ENCODE measurements around the gene HPN. TPM values are rescaled to one million over a fixed set of nuclear protein-coding genes. Genes with fewer than 3 reads are reported as not detected.

HPN gene
- total RNA-seq, 4 donors from 2014 or later = 0.26 to 2.7 (median 0.68) TPM

- Histone ChIP-seq H3K27me3 (no peaks in the 10 kb centered on the region), H3K36me3 (no peaks in the 10 kb centered on the region), H3K9me3 (no peaks in the 10 kb centered on the region), H3K4me1 (peaks cover 0 to 5% of the 10 kb centered on the region in 2 donors), H3K27ac (peak overlapping the region in 1 of 2 donors; percentile 13), H3K4me3 (peak overlapping the region; percentile 40 to 58)
- TF ChIP-seq POLR2A (IDR thresholded peaks at IDR 0.05) = no peak
- TF ChIP-seq, protein P1, sequence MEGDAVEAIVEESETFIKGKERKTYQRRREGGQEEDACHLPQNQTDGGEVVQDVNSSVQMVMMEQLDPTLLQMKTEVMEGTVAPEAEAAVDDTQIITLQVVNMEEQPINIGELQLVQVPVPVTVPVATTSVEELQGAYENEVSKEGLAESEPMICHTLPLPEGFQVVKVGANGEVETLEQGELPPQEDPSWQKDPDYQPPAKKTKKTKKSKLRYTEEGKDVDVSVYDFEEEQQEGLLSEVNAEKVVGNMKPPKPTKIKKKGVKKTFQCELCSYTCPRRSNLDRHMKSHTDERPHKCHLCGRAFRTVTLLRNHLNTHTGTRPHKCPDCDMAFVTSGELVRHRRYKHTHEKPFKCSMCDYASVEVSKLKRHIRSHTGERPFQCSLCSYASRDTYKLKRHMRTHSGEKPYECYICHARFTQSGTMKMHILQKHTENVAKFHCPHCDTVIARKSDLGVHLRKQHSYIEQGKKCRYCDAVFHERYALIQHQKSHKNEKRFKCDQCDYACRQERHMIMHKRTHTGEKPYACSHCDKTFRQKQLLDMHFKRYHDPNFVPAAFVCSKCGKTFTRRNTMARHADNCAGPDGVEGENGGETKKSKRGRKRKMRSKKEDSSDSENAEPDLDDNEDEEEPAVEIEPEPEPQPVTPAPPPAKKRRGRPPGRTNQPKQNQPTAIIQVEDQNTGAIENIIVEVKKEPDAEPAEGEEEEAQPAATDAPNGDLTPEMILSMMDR (IDR thresholded peaks at IDR 0.05) = no peak
- intact Hi-C loops (cut with DNase I; ENCODE audit: low total_unique reads) = no loop called here
- no peak for DNase-seq
Observed at GRCh38 chr19:35029737-35030256, 11.7 kb upstream of the HPN start.

DNA sequence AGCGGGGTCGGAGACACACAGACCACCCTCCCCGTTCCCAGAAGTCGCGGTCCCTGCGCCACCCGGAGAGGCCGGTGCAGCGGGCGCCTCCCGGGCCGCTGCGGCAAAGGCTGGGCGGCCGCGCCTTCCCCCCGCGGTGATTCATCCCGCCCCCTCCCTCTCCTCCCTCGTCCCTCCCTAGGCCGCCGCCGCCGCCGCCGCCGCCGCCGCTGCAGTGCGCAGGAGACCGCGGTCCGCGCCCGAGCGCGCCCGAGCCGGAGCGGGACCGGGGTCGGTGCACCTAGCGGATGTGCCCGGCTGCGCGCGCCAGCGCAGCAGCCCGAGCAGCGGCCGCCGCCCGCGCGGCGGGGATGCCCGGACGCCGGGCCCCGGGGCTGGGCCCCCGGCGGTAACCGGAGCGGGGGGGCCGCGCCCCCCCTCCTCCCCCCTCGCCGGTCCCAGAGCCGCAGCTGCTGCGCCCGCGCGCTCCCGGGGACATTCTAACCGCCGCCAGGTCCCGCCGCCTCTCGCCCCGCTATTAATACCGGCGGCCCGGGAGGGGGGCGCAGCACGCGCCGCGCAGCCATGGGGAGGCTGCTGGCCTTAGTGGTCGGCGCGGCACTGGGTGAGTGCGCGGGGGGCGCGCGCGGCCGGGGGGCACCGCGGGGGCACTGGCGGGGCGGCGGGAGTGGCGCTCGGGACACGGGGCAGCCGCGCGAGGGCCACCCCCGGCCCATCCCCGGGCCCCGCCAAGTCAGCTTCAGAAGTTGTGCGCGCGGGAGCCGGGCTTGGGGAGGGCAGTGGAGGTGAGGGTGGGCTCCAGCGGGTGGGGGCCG, 11.1 kb upstream of the HPN start, which contains the start of gene SCN1B:
Gene SCN1B (plus strand): TSS at position 214 of the 815 bp plus-strand sequence. CDS start 351 bp downstream, at position 565.
- DNase-seq = peak; percentile 63 to 70
- peak within 1 kb of the TSS; percentile 22 to 63 for H3K27ac ChIP-seq
- H3K4me1 ChIP-seq = peaks cover 0 to 5% of the 10 kb centered on the region in 2 donors
- no peaks in the 10 kb centered on the region for H3K27me3 ChIP-seq
- intact Hi-C loops (cut with DNase I; ENCODE audit: low total_unique reads) = no loop called here
- H3K4me3 ChIP-seq = peak within 1 kb of the TSS; percentile 40 to 58
- no peaks in the 10 kb centered on the region for H3K9me3 ChIP-seq
- H3K36me3 ChIP-seq = no peaks in the 10 kb centered on the region
- TF ChIP-seq, protein P1 (IDR thresholded peaks at IDR 0.05) = peak in 1 of 4 experiments; percentile 15
- peak in 1 of 2 donors; percentile 6 for TF ChIP-seq POLR2A (IDR thresholded peaks at IDR 0.05)

GRCh38 chr19:35031072-35031881, 10.2 kb upstream of the HPN start:
- Histone ChIP-seq H3K9me3 (no peaks in the 10 kb centered on the region), H3K27ac (peak overlapping the region; percentile 22 to 63), H3K4me3 (peak overlapping the region; percentile 40 to 58), H3K4me1 (peaks cover 0 to 5% of the 10 kb centered on the region in 2 donors), H3K27me3 (no peaks in the 10 kb centered on the region), H3K36me3 (no peaks in the 10 kb centered on the region)
- intact Hi-C loops (cut with DNase I; ENCODE audit: low total_unique reads) = no loop called here
- peak in 1 of 2 donors; percentile 49 for DNase-seq
- TF ChIP-seq, protein P1 (IDR thresholded peaks at IDR 0.05) = no peak
- TF ChIP-seq POLR2A (IDR thresholded peaks at IDR 0.05) = no peak

GRCh38 chr19:35032356-35032865, 9.1 kb upstream of the HPN start:
- Histone ChIP-seq H3K27me3 (no peaks in the 10 kb centered on the region), H3K9me3 (no peaks in the 10 kb centered on the region), H3K36me3 (no peaks in the 10 kb centered on the region), H3K4me1 (peaks cover 0 to 5% of the 10 kb centered on the region in 2 donors), H3K4me3 (no peak overlapping the region), H3K27ac (no peak overlapping the region)
- no peak for DNase-seq
- intact Hi-C loops (cut with DNase I; ENCODE audit: low total_unique reads) = no loop called here
- TF ChIP-seq, protein P1 (IDR thresholded peaks at IDR 0.05) = no peak
- TF ChIP-seq POLR2A (IDR thresholded peaks at IDR 0.05) = no peak

Measured in uterus (tissue), 4 donors.